Stimulated activated CD4-positive, alpha-beta T cell treated with anti-CD3 and anti-CD28 coated beads, Interleukin-15, amount 100 ng/mL, for 24 hours (primary cell): ENCODE measurements around the gene TGM5.
"Not testable (repeated sequence)": the region's sequence is repeated elsewhere in the genome, so short reads cannot be mapped to it uniquely, and the experiment has no call there.

Experiments
- DNase-seq: peaks from one replicate; pipeline ENCODE4 v3.0.0-alpha.2; 2020

TGM5 gene, protein sequence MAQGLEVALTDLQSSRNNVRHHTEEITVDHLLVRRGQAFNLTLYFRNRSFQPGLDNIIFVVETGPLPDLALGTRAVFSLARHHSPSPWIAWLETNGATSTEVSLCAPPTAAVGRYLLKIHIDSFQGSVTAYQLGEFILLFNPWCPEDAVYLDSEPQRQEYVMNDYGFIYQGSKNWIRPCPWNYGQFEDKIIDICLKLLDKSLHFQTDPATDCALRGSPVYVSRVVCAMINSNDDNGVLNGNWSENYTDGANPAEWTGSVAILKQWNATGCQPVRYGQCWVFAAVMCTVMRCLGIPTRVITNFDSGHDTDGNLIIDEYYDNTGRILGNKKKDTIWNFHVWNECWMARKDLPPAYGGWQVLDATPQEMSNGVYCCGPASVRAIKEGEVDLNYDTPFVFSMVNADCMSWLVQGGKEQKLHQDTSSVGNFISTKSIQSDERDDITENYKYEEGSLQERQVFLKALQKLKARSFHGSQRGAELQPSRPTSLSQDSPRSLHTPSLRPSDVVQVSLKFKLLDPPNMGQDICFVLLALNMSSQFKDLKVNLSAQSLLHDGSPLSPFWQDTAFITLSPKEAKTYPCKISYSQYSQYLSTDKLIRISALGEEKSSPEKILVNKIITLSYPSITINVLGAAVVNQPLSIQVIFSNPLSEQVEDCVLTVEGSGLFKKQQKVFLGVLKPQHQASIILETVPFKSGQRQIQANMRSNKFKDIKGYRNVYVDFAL

DNA sequence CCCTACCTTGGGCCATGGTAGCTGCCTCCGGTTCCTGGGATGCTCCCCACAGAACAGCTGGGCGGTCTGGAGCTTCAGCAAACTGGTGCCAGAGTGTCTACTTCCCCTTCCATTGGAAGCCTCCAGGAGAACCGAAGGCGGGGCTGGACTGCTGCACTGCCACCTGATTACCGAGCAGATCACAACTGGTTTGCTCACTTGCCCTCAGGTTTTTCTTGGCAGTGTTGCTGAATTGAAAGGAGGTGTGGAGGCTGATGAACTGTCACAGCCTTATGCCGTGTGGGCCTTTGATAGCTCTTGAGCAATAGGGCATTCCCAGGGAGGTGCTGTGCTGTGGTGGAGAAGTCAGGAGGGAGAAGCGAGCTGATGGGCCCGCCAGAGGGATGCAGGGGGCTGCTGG lies at the start of gene TGM5:
Gene TGM5, minus strand, starts transcription at position 95 of the 400 bp plus-strand sequence. Its CDS starts 79 bp downstream, at position 16.
- DNase-seq: no peak

DNA sequence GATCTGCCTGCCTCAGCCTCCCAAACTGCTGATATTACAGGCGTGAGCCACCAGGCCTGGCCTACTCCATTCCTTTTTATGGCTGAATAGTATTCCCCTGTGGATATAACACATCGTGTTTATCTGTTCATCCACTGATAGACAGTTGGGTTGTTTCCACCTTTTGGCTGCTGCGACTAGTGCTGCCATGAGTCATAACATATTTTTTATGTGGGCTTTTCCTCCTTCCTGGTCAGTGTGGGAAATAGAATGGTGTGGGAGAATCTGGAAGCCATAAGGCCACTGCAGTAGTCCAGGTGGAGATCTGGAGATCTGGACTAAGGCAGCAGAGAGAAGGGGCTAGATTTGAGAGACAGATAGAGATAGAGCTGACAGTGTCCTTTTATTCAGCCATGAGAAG lies 47.4 kb upstream of the TGM5 start:
- no peak for DNase-seq

DNA sequence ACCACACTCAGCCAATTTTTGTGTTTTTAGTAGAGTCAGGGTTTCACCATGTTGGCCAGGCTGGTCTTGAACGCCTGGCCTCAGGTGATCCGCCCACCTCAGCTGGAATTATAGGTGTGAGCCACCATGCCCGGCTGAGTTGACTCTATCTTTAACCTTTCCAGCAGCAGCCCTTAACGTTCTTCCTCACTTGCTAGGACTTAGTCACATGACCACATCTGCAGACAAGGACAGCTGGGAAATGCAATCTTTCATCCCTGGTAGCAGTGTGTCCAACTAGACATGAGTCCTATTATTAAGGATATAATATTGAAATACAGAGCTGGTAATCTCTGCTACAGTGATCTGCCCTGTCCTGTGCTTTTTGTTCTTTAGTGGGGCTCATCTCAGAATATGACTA lies 45.6 kb upstream of the TGM5 start:
- no peak for DNase-seq

DNA sequence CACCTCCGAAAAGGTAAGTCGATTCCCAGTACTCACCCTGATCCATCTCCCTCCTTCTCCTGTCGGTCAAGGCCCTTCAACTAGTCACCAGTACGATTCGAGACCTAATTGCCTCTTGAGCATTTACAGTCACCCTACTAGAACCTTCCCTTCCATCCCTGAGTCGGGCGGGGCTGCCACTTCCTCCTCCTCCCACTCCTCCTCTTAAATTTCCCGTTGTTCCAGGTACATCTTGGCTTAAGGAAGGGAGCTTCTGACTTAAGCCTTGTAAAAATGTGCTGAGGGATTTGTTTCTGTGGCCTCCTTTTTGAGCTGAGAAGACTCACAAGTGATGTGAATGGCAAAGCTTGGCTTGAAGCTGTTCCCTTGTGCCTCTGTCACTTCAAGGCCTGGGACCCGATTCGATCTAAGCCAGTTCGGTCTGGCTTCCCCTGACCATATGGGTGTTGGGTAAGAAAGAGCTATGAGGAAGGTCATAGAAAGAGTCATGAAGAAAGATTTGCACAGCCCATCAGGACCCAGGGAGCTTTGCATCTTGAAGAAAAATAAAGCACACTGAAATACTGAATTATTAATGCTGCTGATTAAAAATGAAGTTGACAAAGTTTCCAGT lies 35.6 kb upstream of the TGM5 start, which contains the start of gene TGM7:
Gene TGM7, minus strand, starts transcription at position 51 of the 613 bp plus-strand sequence.
- no peak for DNase-seq

DNA sequence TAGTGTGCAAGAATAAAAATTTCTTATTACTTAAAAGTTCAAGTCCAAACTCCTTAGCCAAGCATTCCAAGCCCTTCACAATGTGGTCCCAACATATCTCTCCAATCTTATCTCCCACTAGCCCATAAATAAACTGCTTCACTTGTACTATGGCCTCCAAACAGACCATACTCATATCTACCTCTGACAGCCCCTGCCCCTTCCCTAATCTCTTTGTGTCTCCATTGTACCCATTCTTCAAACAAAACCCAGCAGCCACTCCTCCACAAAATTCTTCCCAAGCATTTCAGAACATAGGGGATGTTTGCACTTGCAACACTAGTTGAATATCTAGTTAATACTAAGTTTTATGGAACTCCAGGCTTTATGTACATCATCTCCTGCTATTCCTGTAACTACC lies 33.2 kb upstream of the TGM5 start:
- no peak for DNase-seq

DNA sequence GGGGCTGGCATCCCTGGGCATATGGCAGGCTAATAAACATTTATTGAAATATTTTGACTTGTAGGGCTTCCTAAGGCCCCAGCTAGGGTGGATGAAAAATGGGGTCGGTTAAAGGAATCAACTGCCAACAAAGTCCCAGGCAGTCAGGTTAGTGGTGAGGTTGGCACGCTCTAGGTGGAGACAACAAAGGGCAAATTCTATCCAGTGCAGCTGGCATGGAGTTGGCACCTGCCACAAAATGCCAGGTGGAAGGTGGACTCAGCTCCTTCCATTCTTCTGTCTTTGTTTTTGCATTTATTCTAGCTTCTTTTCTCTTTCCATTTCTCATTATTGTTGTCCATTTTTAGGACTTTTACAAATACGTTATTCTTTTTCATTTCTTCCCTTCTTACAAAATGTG lies 32.7 kb upstream of the TGM5 start:
- DNase-seq: no peak

DNA sequence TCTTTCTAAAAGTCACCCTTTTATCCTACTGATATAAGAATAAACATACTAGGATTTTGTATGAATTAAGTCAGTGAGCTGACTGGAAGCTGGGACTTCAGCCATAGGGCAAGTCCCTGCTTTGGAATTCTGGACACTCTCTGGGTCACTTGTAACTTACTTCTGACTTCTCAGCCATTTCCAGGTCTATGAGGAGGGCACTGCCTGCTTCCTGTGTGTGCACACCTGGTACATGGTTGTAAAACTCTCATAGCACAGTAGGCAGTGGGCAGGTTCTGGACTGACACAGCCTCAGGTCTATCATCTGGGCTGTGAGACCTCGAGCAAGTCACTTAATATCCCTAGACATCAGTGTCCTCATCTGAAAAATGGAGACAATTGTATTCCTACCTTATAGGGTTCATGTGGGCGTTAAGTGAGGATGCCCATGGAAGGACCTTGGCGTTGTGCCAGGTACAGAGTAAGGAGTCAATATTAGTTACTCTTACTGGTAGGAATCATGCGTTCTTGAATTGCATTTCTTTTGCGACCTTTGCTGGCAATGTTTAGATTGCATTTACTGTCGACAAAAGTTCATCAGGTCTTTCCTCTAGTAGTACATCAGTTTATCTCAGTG lies 27.5 kb upstream of the TGM5 start:
- DNase-seq: no peak

DNA sequence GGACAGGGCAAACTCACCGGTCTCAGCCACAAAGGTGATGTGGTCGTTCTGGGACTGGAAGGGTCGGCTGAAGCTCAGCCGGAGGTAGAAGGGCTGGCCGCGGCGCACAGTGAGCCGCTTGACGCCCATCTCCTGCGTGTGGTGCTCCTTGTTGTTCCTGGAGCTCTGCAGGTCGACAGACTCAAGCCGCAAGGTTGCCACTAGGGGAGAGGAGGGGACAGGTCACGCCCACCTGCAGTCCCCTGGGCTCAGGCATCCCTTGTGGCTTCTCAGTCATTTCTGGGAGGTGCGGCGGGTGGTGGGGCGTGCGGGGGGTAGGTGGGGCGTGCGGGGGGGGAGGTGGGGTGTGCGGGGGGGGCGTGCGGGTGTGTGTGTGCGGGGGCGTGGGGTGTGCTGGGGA lies 26.7 kb upstream of the TGM5 start:
- DNase-seq: peak; percentile 17

DNA sequence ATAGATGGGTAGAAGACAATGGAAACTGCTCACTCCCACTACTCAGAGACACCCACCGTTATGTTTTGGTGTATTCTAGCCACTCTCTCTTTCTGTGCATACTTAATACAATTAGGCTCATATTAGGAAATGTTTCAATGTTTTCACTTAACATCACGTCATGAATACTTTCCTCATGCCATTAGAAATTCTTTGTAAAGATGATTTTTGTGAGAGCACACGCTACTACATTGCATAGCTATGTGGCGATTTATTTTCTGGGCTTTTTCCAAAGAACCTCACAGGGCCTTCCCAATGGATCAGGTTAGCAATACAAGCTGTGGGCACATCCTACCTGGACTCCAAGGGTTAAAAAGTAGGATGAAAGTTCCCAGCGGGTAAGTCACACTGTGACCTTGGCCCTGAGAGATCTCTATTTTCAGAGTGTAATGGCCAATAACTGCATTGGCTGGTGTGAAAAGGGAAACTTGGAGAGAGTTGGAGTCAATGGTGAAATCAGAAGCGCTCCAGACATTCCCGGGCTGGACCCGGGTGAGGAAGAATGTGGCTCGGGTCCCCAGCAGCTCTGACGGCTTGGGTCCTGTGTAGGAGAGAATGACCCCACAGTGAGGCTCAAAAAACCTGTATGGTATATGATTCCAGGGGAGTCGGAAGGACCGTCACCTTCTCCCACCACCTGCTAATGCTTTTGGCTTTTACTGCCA lies 25.8 kb upstream of the TGM5 start:
- DNase-seq: no peak

DNA sequence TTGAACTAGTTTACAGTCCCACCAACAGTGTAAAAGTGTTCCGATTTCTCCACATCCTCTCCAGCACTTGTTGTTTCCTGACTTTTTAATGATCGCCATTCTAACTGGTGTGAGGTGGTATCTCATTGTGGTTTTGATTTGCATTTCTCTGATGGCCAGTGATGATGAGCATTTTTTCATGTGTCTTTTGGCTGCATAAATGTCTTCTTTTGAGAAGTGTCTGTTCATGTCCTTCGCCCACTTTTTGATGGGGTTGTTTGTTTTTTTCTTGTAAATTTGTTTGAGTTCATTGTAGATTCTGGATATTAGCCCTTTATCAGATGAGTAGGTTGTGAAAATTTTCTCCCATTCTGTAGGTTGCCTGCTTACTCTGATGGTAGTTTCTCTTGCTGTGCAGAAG lies 22.9 kb upstream of the TGM5 start:
- DNase-seq: not testable (repeated sequence)

DNA sequence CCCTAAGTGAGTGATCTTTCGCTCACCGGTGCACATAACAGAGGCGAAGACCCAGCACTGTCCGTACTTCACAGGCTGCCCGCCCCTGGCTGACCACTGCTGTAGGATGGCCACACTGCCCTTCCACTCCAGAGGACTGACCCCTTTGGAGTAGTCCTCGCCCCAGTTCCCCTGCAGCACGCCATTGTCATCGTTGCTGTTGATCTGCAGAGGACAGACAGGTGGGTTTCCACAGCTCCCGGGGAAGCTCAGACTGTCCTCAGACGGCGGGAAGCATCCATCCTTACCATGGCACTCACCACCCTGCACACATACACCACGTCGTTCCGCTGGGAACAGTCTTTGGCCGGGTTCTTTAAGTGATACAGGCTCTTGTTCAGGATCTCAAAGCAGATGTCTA lies 20.5 kb upstream of the TGM5 start:
- DNase-seq: no peak

DNA sequence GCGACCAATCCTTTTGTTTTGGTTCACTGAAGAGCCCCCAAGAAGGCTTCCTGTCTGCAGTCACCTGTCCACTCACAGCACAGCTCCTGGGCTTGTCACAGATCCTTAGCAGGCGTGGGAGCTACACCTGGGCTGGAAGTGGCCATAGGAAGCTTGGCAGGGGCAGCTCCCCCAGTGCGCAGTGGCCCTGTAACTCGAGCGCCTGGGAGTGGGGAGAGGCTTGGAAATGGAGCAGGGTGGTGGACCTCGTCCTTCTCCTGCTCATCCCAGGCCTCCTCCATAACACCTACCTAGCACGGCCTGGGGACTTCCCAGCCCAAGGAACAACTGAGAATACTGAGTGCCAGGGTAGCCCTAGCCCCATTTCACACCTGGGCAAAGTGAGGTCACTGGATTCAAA lies 19.3 kb upstream of the TGM5 start:
- DNase-seq: no peak

DNA sequence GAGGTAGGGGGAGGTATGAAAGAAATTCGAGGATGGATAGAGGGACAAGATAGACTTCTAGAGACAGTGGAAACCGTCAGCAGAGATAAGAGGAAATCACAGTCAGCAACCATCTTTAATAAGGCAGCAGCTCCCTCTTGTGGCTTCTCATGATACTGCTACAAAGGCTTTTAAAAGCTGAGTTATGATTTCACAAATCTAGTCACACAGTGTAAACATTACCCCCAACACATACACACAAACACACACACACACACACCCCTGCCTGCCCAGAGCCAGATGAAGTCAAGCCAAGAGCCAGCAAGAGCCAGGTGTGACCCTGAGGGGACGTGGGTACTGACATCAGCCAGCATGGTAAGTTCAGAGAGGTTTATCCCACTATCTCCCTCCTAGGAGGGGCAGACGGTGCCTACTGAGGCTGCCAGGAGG lies 18.9 kb upstream of the TGM5 start:
- peak; percentile 58 for DNase-seq

DNA sequence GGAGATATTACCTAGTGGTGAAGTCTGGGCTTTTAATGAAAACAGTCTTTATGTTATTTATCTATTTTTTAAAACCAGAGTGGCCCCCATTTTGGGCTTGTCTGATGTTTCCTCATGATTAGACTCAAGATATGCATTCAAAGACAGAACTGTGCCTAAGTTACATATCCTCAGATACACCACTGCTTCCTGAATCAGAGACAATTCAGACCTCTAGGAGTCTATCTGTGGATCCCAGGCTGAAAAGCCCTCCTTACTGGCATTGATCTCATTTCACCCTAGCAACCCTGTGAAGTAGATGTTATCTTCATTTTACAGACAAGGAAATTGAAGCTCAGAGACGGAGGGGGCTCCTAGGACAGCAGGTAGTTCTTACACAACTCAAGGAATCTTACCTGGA lies 16.8 kb upstream of the TGM5 start:
- DNase-seq: no peak

DNA sequence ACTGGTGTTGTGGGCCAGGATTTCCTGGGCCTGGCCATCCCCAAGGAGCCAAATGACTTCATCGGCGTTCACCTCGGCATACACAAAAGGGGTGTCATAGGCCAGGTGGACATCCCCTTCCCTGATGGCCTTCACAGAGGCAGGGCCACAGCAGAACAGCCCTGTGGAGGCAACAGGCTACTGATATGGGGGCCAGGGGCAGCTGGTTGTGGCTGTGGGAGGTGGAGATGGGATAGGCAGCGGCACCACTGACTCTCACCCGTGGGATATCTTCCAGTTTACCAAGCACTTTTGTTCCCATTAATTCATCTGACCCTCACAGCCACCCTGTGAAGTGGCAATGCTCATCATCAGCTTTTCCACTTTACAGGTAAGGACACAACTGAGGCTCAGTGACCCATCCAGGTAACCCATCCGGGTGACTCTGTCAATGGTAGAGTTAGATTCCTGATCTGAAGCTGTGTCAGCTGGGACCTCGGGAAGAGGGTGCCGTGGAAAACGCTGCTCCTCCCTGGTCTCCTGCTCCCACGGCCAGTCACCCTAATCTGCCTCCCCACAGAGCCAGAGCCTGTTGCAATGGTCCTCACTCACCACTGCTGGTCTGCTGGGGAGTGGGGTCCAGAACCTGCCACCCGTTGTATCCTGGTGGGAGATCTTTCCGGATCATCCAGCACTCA lies 15.3 kb upstream of the TGM5 start:
- no peak for DNase-seq

DNA sequence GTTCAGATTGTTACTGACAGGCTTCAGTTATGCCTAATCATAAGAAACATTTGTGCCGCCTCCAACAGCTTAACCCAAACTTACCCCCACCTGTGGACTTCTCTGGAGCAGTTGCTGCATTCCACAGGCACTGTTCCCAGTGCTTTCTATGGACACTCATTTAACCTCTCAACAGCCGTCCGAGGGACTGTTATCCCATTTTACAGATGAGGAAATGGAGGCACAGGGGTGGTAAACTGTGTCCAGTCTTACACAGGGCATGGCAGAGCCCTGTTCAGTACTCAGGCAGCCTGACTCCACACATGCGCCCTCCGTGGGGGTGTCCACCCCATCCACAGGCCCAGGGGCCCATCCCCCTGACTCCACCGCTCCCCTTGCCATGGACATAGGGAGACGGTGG lies 14.3 kb upstream of the TGM5 start:
- DNase-seq: no peak

DNA sequence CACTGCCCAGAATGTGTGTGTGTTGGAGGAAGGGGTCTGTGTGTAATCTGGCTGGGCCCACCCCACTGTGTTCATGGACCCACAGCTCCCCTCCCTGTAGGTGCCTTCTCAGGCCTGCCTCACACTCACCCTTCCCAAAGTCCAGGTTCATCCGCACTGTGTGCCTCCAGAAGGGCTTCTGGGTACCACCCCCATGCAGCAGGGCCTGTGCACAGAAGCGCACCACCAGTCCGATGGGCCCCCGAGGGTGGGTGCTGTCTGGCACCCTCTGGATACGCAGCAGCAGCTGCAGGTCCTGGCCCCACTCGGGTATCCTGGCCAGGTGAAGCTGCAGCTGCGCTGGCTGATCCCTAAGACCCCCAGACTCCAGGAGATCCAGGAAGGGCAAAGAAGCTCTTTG lies 12.8 kb upstream of the TGM5 start:
- no peak for DNase-seq

DNA sequence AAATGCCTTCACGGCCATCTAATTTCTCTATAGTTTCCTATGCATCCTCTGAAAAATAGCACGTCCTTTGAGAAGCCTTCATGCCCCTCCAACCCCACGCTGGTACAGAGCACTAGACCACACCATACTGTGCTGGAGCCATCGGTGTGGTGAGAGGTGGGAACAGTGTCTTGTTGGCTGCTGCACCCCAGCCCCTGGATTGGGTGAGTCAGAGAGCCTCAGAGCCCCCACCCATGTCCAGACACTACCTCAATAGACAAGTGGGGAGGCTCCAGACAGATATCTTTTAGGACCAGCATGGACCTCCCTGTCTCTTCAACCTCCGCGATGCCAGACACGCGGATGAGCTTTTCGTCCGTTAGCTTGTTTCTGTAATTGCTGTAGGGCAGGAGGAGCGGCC lies 12.1 kb upstream of the TGM5 start:
- DNase-seq: no peak

DNA sequence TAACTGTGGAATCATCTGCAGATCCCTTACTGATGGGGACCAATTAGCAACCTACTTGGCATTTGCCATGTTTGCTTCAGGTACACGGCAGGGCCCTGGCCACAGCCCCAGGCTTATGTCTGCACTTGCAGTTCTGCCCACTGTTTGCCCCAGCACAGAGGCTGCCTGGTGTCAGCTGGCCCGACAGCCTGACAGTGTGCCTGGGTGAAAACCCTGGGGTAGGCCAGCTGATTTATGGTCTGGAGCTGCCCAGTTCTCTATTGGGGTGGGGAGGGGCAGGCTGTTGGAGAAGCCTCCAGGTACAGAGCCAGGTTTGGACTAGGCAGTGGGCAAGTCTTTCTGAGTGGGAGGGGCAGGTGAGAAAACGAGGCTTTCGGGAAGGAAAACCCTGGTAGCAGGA lies 11.2 kb upstream of the TGM5 start:
- DNase-seq: no peak

DNA sequence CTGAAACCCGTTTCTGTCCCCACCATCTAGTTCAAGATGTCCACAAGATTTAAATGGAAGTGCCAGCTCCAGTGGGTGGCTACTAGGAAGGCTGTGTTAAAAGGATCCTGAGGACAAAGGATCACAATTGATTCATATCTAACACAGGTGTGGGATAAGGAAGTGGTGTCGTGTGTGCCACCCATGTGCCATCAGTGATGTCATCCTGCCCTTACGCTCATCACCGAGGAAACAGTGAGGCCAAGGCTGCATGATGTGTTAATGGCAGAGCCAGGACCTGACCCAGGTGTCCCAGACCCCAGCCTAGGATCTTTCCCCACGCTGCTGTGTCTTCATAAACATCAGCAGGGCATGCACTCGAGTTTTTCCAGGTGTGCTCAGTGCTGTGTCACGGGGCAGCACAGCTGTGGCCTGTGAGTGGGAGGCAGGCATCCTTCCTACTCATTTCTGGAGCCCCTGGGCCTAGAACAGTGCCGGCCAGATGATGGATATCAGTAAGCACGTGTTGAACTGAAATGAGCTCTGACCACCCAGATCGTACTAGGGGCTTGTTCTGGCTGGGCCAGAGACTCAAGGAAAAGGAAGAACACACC lies 10.6 kb upstream of the TGM5 start:
- DNase-seq: no peak

DNA sequence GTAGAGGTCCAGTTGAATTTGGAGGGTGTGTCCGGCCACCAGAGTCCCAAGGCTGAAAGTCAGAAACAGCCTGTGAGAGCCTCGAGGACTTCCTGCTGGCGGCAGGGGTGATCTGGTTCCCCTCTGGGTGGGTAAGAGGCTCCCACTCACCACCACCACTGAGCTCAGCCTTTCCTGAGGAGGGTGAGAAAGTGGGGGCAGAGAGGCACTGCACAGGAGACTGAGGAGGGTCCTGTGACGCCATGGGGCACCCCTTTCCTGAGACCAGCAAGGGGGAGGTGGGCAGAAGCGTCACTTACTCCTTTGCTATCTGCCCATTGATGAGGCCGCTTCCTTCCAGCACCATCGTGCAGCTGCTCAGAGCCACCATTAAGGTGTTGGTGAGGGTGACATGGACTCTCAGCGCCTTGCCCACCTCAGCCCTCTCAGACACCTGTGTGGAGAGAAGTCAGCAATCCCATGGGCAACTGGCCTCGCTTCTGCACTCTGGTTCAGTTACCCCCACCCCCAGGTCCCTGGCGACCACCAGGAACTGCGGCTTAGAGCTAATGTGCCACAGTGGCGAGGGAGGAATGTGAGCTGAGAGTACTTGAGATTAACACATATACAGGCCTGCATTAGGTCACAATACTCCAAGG lies 10.0 kb upstream of the TGM5 start:
- no peak for DNase-seq
